GM12864 (cell line): ENCODE measurements around the gene ZSWIM6.

ENCODE experiments used
- DNase-seq: peaks from one replicate; pipeline ENCODE4 v3.0.0-alpha.2; 2011; ENCODE audit warnings: low read depth
- H3K4me3 ChIP-seq: 2 replicates; pipeline ENCODE4 v1.5.1; 2011; ENCODE audit warnings: mild to moderate bottlenecking, low read depth, low read length, control low read depth
- CTCF ChIP-seq: IDR thresholded peaks from 2 replicates; pipeline ENCODE4 v1.5.1; 2011; ENCODE audit warnings: low read depth, mild to moderate bottlenecking, moderate library complexity, low read length, control low read depth, inconsistent platforms; ENCODE audit errors: missing control alignments

ZSWIM6 gene

GRCh38 chr5:61538722-61539501 is 206.9 kb downstream of the ZSWIM6 start:
- H3K4me3 ChIP-seq, result no peak overlapping the region
- no peak for DNase-seq
- no peak for TF ChIP-seq CTCF

GRCh38 chr5:61549530-61549929 is 217.5 kb downstream of the ZSWIM6 start:
- TF ChIP-seq CTCF, result no peak
- no peak overlapping the region for H3K4me3 ChIP-seq
- no peak for DNase-seq

GRCh38 chr5:61551637-61552313 is 219.7 kb downstream of the ZSWIM6 start:
- DNase-seq, result no peak
- no peak overlapping the region for H3K4me3 ChIP-seq
- TF ChIP-seq CTCF, result no peak

GRCh38 chr5:61559146-61559545 is 227.1 kb downstream of the ZSWIM6 start:
- H3K4me3 ChIP-seq, result no peak overlapping the region
- DNase-seq, result no peak
- no peak for TF ChIP-seq CTCF

- no peak for TF ChIP-seq CTCF
- no peak overlapping the region for H3K4me3 ChIP-seq
- DNase-seq, result no peak
These were observed 227.7 kb downstream of the ZSWIM6 start for GRCh38 chr5:61559722-61560121.

GRCh38 chr5:61563401-61563800 is 231.3 kb downstream of the ZSWIM6 start:
- TF ChIP-seq CTCF, result no peak
- no peak for DNase-seq
- H3K4me3 ChIP-seq, result no peak overlapping the region

- no peak for TF ChIP-seq CTCF
- H3K4me3 ChIP-seq, result no peak overlapping the region
- DNase-seq, result no peak
These were observed 235.3 kb downstream of the ZSWIM6 start for GRCh38 chr5:61567337-61567736.
